SK-N-SH (cell line): ENCODE data around the gene CRYBB3. TPM values are rescaled to one million over a fixed set of nuclear protein-coding genes. Genes with fewer than 3 reads are reported as not detected.

Experiments used
- CTCF ChIA-PET: fragments of 300-600, 350-600 bp; formaldehyde crosslinking; extraction: SDS; loops from one replicate; lab custom pipeline; 2021; lab: Yijun Ruan, JAX
- POLR2A ChIA-PET: fragments of 350-600 bp; sonication (Branson Sonifier 250); formaldehyde crosslinking; extraction: SDS; loops from one replicate; lab custom pipeline; 2020; ENCODE audit warnings: antibody characterized with exemption, inconsistent platforms; lab: Yijun Ruan, JAX
- DNase-seq: peaks from one replicate; pipeline ENCODE4 v3.0.0; 2012
- H2AFZ ChIP-seq: fragments of 200-600 bp; sonication (generic); 2 replicates; pipeline ENCODE4 v1.8.1; 2016; ENCODE audit warnings: antibody characterized with exemption, mild to moderate bottlenecking, low read depth
- H3F3A ChIP-seq: fragments of 200-600 bp; sonication (generic); replicated peaks from 2 replicates; pipeline ENCODE3; 2016; ENCODE audit warnings: antibody characterized with exemption, mild to moderate bottlenecking; ENCODE audit not compliant: insufficient read depth
- H3K27ac ChIP-seq, 2 experiments: fragments of 200-500 bp in 1 of 2; fragments of 200-600 bp in 1 of 2; sonication (Bioruptor generic) in 1 of 2; sonication (generic), shearing (Covaris generic) in 1 of 2; 2 replicates each; pipeline versions ENCODE4 v1.5.1 to v1.6.1; 2014 to 2016; ENCODE audit warnings: low read depth in 2 of 2, inconsistent platforms in 1 of 2, low read length in 1 of 2, mild to moderate bottlenecking in 1 of 2, mixed read lengths in 1 of 2
- H3K27me3 ChIP-seq: fragments of 200-600 bp; sonication (generic), shearing (Covaris generic); 2 replicates; pipeline ENCODE4 v1.6.1; 2016; ENCODE audit warnings: mixed run types; ENCODE audit not compliant: insufficient read depth
- H3K36me3 ChIP-seq, 2 experiments: fragments of 200-500 bp in 1 of 2; fragments of 200-600 bp in 1 of 2; sonication (Bioruptor generic) in 1 of 2; sonication (generic) in 1 of 2; replicated peaks in 1 of 2; 2 replicates each; pipeline versions ENCODE3 to v1.5.1; 2014 to 2016; ENCODE audit warnings: low read length in 1 of 2, mild to moderate bottlenecking in 1 of 2; ENCODE audit not compliant: insufficient read depth in 2 of 2, control insufficient read depth in 1 of 2
- H3K4me1 ChIP-seq, 2 experiments: fragments of 200-500 bp in 1 of 2; fragments of 200-600 bp in 1 of 2; sonication (Bioruptor generic) in 1 of 2; sonication (generic), shearing (Covaris generic) in 1 of 2; 2 replicates each; pipeline versions ENCODE4 v1.5.1 to v1.6.1; 2014 to 2016; ENCODE audit warnings: low read depth in 1 of 2, low read length in 1 of 2, mixed run types in 1 of 2; ENCODE audit not compliant: insufficient read depth in 2 of 2, control insufficient read depth in 1 of 2
- H3K4me2 ChIP-seq: fragments of 200-600 bp; sonication (generic), shearing (Covaris generic); 2 replicates; pipeline ENCODE4 v1.6.1; 2017; ENCODE audit warnings: mixed run types
- H3K4me3 ChIP-seq, 2 experiments: fragments of 200-500 bp in 1 of 2; fragments of 200-600 bp in 1 of 2; sonication (Bioruptor generic) in 1 of 2; sonication (generic), shearing (Covaris generic) in 1 of 2; 2 replicates each; pipeline versions ENCODE4 v1.5.1 to v1.8.1; 2014 to 2016; ENCODE audit warnings: low read depth in 2 of 2, inconsistent platforms in 1 of 2, low read length in 1 of 2, mild to moderate bottlenecking in 1 of 2, mixed read lengths in 1 of 2, moderate library complexity in 1 of 2
- H3K79me2 ChIP-seq: fragments of 200-600 bp; sonication (generic); 2 replicates; pipeline ENCODE4 v1.8.1; 2017; ENCODE audit warnings: mild to moderate bottlenecking; ENCODE audit not compliant: insufficient read depth
- H3K9ac ChIP-seq: fragments of 200-600 bp; sonication (generic); 2 replicates; pipeline ENCODE4 v1.6.1; 2017; ENCODE audit warnings: mixed run types
- H3K9me2 ChIP-seq: fragments of 200-600 bp; sonication (generic); 2 replicates; pipeline ENCODE4 v1.6.1; 2017; ENCODE audit warnings: mixed run types
- H3K9me3 ChIP-seq: fragments of 200-600 bp; sonication (generic); 2 replicates; pipeline ENCODE4 v1.6.1; 2017; ENCODE audit warnings: mixed run types, mild to moderate bottlenecking, moderate library complexity
- H4K20me1 ChIP-seq: fragments of 200-600 bp; sonication (generic); 2 replicates; pipeline ENCODE4 v1.6.1; 2017; ENCODE audit warnings: mild to moderate bottlenecking, mixed run types; ENCODE audit not compliant: insufficient read depth
- CHD2 ChIP-seq: fragments of 150-350 bp; IDR thresholded peaks from 2 replicates; pipeline ENCODE4 v1.6.1; 2018; ENCODE audit warnings: low read length; ENCODE audit not compliant: partially characterized antibody
- ELF1 ChIP-seq: IDR thresholded peaks from 2 replicates; pipeline ENCODE4 v1.4.0; 2012
- EP300 ChIP-seq, 2 experiments: IDR thresholded peaks; 2 replicates each; pipeline versions ENCODE4 v1.4.0 to v1.6.1; 2012; ENCODE audit warnings: borderline replicate concordance in 1 of 2, low read depth in 1 of 2, low read length in 1 of 2
- EZH2phosphoT487 ChIP-seq: fragments of 200-600 bp; sonication (generic); IDR thresholded peaks from 2 replicates; pipeline ENCODE4 v1.6.1; 2017; ENCODE audit warnings: low read depth, mixed run types, mild to moderate bottlenecking, antibody characterized with exemption, moderate library complexity, borderline replicate concordance
- FOSL2 ChIP-seq: IDR thresholded peaks from 2 replicates; pipeline ENCODE4 v1.4.0; 2012; ENCODE audit warnings: low read depth, mild to moderate bottlenecking, moderate library complexity, borderline replicate concordance
- FOXJ3 ChIP-seq: sonication (generic); formaldehyde crosslinking; IDR thresholded peaks from 2 replicates; pipeline ENCODE4 v1.5.1; 2020; ENCODE audit warnings: mild to moderate bottlenecking, missing genetic modification reagents
- GABPA ChIP-seq: IDR thresholded peaks from 2 replicates; pipeline ENCODE4 v1.4.0; 2012; ENCODE audit warnings: low read depth, mild to moderate bottlenecking
- GATA2 ChIP-seq: sonication (generic); formaldehyde crosslinking; IDR thresholded peaks from 2 replicates; pipeline ENCODE4 v1.5.0; 2020; ENCODE audit warnings: mild to moderate bottlenecking, missing genetic modification reagents
- MEF2A ChIP-seq: IDR thresholded peaks from 2 replicates; pipeline ENCODE4 v1.4.0; 2012; ENCODE audit warnings: low read depth, borderline replicate concordance
- NRF1 ChIP-seq: IDR thresholded peaks from 2 replicates; pipeline ENCODE4 v1.6.1; 2012; ENCODE audit warnings: low read depth, mild to moderate bottlenecking, low read length
- POLR2AphosphoS5 ChIP-seq: IDR thresholded peaks from 2 replicates; pipeline ENCODE4 v1.6.1; 2012; ENCODE audit warnings: low read depth, low read length
- RAD21 ChIP-seq: IDR thresholded peaks from 2 replicates; pipeline ENCODE4 v1.6.1; 2012; ENCODE audit warnings: mild to moderate bottlenecking, low read length
- RFX5 ChIP-seq: IDR thresholded peaks from 2 replicates; pipeline ENCODE4 v1.6.1; 2012; ENCODE audit warnings: mild to moderate bottlenecking, improper control_type of control experiment, low read length
- RXRA ChIP-seq: IDR thresholded peaks from 2 replicates; pipeline ENCODE4 v1.4.0; 2012; ENCODE audit warnings: low read depth, mild to moderate bottlenecking, borderline replicate concordance
- SMC3 ChIP-seq: IDR thresholded peaks from 2 replicates; pipeline ENCODE4 v1.6.1; 2012; ENCODE audit warnings: low read depth, low read length, improper control_type of control experiment
- TAF1 ChIP-seq: IDR thresholded peaks from 2 replicates; pipeline ENCODE4 v1.6.1; 2012; ENCODE audit warnings: low read depth, mild to moderate bottlenecking, low read length, moderate library complexity, borderline replicate concordance
- TCF12 ChIP-seq: IDR thresholded peaks from 2 replicates; pipeline ENCODE4 v1.4.0; 2012
- YY1 ChIP-seq: IDR thresholded peaks from 2 replicates; pipeline ENCODE4 v1.4.0; 2012; ENCODE audit warnings: low read depth, mild to moderate bottlenecking
- WGBS: methylation state at CpG from one replicate; pipeline ENCODE4 v1.1.6; 2017; ENCODE audit warnings: low lambda C conversion rate; 5-methylcytosine and 5-hydroxymethylcytosine counted together
- polyA plus RNA-seq, 3 experiments: library from polyadenylated mRNA; depleted of rRNA; stranded (reverse); fragments of >200 nt; gene quantifications; 2 replicates each; pipeline ENCODE4 v1.2.3, GENCODE V29; 2012
- TF ChIP-seq, protein P1 (sequence below): fragments of 200-600 bp; sonication (generic); IDR thresholded peaks from 2 replicates; pipeline ENCODE4 v1.6.1; 2017; ENCODE audit warnings: antibody characterized with exemption, mild to moderate bottlenecking, moderate library complexity
- TF ChIP-seq, protein P2 (sequence below): IDR thresholded peaks from 2 replicates; pipeline ENCODE4 v1.4.0; 2012; ENCODE audit warnings: low read depth
- TF ChIP-seq, protein P3 (sequence below): IDR thresholded peaks from 2 replicates; pipeline ENCODE4 v1.6.1; 2012; ENCODE audit warnings: mild to moderate bottlenecking, low read depth, low read length, moderate library complexity

Gene CRYBB3
- polyA plus RNA-seq, 1 of the 3 experiments (the other 2 are of a cell fraction), result 0.35 TPM

DNA sequence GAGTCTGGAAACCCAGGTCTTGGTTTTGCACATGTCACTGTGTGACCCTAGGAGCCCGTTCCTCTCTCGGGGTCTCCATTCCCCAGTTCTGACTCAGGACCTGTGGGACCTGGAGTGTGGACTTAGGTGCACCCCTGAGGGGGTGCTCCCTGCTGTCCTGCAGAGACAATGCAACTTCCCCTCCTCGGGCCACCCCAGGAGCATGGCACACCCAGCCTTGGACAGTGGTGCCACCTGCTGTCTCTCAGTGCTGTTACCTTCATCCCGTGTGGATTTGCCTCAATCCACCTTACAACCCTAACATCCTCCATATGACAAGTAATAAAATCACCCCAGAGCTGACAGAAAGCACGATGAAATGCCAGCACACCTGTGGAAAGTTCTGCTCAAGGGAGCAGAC is 27.5 kb upstream of the CRYBB3 start:
- 87% methylated on average over 5 of the region's 5 CpGs for WGBS
- H3K27me3 ChIP-seq, result no peaks in the 10 kb centered on the region
- no peak overlapping the region for H3K4me2 ChIP-seq
- H3K9me2 ChIP-seq, result no peaks in the 10 kb centered on the region
- CTCF ChIA-PET, result interaction anchor here (0.8 to 1.9 kb wide), 4 partner anchors 30 to 90 kb away, joined by 3 to 6 read pairs (median 4); no protein-coding TSS in a partner anchor
- no peak overlapping the region for H3K9ac ChIP-seq
- H4K20me1 ChIP-seq, result no peaks in the 10 kb centered on the region
- TF ChIP-seq SMC3 (peak; percentile 48), YY1 (no peak), CHD2 (no peak), GABPA (no peak), TAF1 (no peak), MEF2A (no peak), GATA2 (CRISPR knock-in tag) (no peak), POLR2AphosphoS5 (no peak), ELF1 (no peak), NRF1 (no peak), RAD21 (peak; percentile 55), RXRA (no peak)
- TF ChIP-seq, protein P1, sequence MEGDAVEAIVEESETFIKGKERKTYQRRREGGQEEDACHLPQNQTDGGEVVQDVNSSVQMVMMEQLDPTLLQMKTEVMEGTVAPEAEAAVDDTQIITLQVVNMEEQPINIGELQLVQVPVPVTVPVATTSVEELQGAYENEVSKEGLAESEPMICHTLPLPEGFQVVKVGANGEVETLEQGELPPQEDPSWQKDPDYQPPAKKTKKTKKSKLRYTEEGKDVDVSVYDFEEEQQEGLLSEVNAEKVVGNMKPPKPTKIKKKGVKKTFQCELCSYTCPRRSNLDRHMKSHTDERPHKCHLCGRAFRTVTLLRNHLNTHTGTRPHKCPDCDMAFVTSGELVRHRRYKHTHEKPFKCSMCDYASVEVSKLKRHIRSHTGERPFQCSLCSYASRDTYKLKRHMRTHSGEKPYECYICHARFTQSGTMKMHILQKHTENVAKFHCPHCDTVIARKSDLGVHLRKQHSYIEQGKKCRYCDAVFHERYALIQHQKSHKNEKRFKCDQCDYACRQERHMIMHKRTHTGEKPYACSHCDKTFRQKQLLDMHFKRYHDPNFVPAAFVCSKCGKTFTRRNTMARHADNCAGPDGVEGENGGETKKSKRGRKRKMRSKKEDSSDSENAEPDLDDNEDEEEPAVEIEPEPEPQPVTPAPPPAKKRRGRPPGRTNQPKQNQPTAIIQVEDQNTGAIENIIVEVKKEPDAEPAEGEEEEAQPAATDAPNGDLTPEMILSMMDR, result peak; percentile 33
- TF ChIP-seq, protein P2, sequence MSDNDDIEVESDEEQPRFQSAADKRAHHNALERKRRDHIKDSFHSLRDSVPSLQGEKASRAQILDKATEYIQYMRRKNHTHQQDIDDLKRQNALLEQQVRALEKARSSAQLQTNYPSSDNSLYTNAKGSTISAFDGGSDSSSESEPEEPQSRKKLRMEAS, result no peak
- H3K4me1 ChIP-seq, result no peaks in the 10 kb centered on the region; a peak in 1 of 4 replicates
- H3K79me2 ChIP-seq, result no peaks in the 10 kb centered on the region
- POLR2A ChIA-PET, result no interaction called here
- no peaks in the 10 kb centered on the region for H3K9me3 ChIP-seq
- no peaks in the 10 kb centered on the region for H3F3A ChIP-seq
- no peak overlapping the region for H3K4me3 ChIP-seq
- peak; percentile 49 for DNase-seq
- no peak overlapping the region for H3K27ac ChIP-seq
- H3K36me3 ChIP-seq, result peaks cover 10 to 32% of the 10 kb centered on the region in 2 experiments
- H2AFZ ChIP-seq, result no peak overlapping the region

DNA sequence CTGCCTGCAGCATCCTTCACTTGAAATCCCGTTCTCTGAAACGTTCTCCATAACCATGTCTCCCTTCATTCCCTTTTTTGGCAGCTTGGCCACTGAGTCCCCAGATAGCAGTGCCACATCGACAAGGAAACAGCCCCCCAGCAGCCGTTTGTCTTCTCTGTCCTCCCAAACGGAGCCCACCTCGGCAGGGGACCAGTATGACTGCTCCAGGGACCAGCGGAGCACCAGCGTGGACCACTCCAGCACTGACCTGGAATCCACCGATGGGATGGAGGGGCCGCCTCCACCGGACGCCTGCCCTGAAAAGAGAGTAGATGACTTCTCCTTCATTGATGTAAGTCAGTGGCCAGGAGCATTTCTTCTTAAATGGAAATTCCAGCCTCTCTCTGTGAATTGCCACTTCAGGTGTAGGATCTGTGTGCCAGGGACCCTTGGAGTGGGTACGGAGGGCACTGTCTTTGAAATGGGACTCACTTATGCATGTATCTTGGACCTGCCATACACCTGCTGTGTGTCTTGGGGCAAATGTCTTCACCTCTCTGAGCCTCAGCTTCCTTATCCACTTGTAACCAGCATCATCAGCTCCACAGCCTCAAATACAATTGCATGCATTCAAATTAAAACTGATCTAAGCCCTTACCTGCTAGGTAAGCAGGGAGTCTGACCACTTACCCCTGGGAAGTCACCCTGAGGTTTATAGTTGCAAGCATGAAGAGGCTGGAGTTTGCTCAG is 25.3 kb upstream of the CRYBB3 start:
- Histone ChIP-seq H3K9me3 (0 out of 2 replicates have a peak, but pooled peaks cover under 1% of the 10 kb centered on the region), H3K27me3 (no peaks in the 10 kb centered on the region), H2AFZ (no peak overlapping the region), H3K4me1 (no peaks in the 10 kb centered on the region; a peak in 1 of 4 replicates), H3K9me2 (no peaks in the 10 kb centered on the region), H3F3A (no peaks in the 10 kb centered on the region), H3K9ac (no peak overlapping the region), H3K4me3 (no peak overlapping the region), H3K4me2 (no peak overlapping the region), H4K20me1 (no peaks in the 10 kb centered on the region), H3K27ac (no peak overlapping the region), H3K79me2 (no peaks in the 10 kb centered on the region), H3K36me3 (peaks cover 11 to 38% of the 10 kb centered on the region in 2 experiments)
- ChIA-PET CTCF (interaction anchor here (1.2 kb wide), 1 partner anchor 28 kb away, joined by 4 read pairs; no protein-coding TSS in a partner anchor), POLR2A (no interaction called here)
- no peak for DNase-seq
- WGBS, result 96% methylated on average over 13 of the region's 13 CpGs
- TF ChIP-seq YY1 (no peak), FOXJ3 (CRISPR knock-in tag) (no peak), RXRA (no peak), MEF2A (no peak), FOSL2 (no peak), TCF12 (no peak), RFX5 (no peak), EP300 (IDR thresholded peaks at IDR 0.05; ENCODE audit: borderline replicate concordance in 1 of 2, low read depth in 1 of 2, low read length in 1 of 2) (no peak), EZH2phosphoT487 (no peak), NRF1 (no peak), POLR2AphosphoS5 (no peak)
- TF ChIP-seq, protein P3, sequence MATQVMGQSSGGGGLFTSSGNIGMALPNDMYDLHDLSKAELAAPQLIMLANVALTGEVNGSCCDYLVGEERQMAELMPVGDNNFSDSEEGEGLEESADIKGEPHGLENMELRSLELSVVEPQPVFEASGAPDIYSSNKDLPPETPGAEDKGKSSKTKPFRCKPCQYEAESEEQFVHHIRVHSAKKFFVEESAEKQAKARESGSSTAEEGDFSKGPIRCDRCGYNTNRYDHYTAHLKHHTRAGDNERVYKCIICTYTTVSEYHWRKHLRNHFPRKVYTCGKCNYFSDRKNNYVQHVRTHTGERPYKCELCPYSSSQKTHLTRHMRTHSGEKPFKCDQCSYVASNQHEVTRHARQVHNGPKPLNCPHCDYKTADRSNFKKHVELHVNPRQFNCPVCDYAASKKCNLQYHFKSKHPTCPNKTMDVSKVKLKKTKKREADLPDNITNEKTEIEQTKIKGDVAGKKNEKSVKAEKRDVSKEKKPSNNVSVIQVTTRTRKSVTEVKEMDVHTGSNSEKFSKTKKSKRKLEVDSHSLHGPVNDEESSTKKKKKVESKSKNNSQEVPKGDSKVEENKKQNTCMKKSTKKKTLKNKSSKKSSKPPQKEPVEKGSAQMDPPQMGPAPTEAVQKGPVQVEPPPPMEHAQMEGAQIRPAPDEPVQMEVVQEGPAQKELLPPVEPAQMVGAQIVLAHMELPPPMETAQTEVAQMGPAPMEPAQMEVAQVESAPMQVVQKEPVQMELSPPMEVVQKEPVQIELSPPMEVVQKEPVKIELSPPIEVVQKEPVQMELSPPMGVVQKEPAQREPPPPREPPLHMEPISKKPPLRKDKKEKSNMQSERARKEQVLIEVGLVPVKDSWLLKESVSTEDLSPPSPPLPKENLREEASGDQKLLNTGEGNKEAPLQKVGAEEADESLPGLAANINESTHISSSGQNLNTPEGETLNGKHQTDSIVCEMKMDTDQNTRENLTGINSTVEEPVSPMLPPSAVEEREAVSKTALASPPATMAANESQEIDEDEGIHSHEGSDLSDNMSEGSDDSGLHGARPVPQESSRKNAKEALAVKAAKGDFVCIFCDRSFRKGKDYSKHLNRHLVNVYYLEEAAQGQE, result no peak
